IPS-15b (cell line): ENCODE results near the gene MAGI2.
"Not testable (repeated sequence)": the region's sequence is repeated elsewhere in the genome, so short reads cannot be mapped to it uniquely, and the experiment has no call there.

Source experiments
- H3K27me3 ChIP-seq: one replicate; pipeline ENCODE4 v1.6.1; 2013; ENCODE audit warnings: low read length; ENCODE audit not compliant: control insufficient read depth, insufficient read depth
- H3K36me3 ChIP-seq: one replicate; pipeline ENCODE4 v1.6.1; 2013; ENCODE audit warnings: low read length; ENCODE audit not compliant: control insufficient read depth, insufficient read depth
- H3K4me1 ChIP-seq: one replicate; pipeline ENCODE4 v1.6.1; 2013; ENCODE audit warnings: mild to moderate bottlenecking, low read length; ENCODE audit not compliant: control insufficient read depth, insufficient read depth
- H3K4me3 ChIP-seq: one replicate; pipeline ENCODE4 v1.5.1; 2013; ENCODE audit warnings: low read depth, low read length
- H3K9ac ChIP-seq: one replicate; pipeline ENCODE4 v1.6.1; 2013; ENCODE audit warnings: low read depth, mild to moderate bottlenecking, low read length
- H3K9me3 ChIP-seq: one replicate; pipeline ENCODE4 v1.6.1; 2013; ENCODE audit warnings: mild to moderate bottlenecking, low read length; ENCODE audit not compliant: control insufficient read depth, insufficient read depth

Gene MAGI2

GRCh38 chr7:78013386-78013785 is 1440.1 kb downstream of the MAGI2 start:
- Histone ChIP-seq H3K9me3 (no peaks in the 10 kb centered on the region), H3K36me3 (no peaks in the 10 kb centered on the region), H3K27me3 (peaks cover 2% of the 10 kb centered on the region), H3K4me1 (peaks cover 2% of the 10 kb centered on the region), H3K9ac (no peak overlapping the region), H3K4me3 (no peak overlapping the region)

DNA sequence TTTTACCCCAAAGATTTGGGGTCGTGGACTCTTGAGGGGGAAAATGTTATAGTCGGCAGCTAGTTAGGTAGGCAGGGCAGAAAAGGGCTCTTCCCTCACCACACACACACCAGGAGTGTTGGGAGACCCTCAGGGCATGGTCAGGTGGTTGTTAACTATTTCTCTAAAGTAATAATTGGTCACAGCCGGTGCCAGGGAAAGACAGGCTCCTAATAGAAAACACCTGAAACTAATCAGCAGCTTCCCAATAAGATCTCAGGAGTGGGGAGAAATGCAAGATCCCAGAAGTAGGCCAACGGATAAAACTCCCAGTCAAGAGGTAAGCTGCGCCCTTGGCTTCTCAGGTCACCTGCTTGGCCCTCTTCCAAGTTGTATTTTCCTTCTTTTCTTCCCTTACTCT is 1441.8 kb downstream of the MAGI2 start:
- H3K9ac ChIP-seq, result no peak overlapping the region
- H3K27me3 ChIP-seq, result no peaks in the 10 kb centered on the region
- H3K4me1 ChIP-seq, result no peaks in the 10 kb centered on the region
- no peaks in the 10 kb centered on the region for H3K36me3 ChIP-seq
- no peak overlapping the region for H3K4me3 ChIP-seq
- H3K9me3 ChIP-seq, result no peaks in the 10 kb centered on the region

DNA sequence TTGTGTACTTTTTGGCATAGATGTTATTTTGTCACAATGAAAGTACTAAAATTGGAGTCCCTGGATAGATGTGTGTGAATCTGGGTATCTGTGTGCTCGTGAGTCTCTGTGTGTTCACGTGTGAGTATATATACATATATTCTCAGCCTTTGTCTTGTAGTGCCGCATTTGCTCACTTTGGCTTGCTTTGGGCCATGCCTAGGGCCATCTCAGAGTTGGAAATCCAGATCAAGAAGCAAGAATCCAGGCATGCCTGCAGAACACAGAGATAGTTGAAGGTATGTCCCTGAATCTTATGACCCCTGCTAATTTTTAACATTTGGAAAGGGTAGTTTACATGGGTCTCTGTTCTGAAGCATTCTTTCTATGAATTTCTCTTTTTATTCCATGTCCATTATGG is 1446.2 kb downstream of the MAGI2 start:
- H3K36me3 ChIP-seq, result no peaks in the 10 kb centered on the region
- no peak overlapping the region for H3K9ac ChIP-seq
- H3K9me3 ChIP-seq, result no peaks in the 10 kb centered on the region
- no peak overlapping the region for H3K4me3 ChIP-seq
- no peaks in the 10 kb centered on the region for H3K4me1 ChIP-seq
- H3K27me3 ChIP-seq, result no peaks in the 10 kb centered on the region

- Histone ChIP-seq H3K36me3 (no peaks in the 10 kb centered on the region), H3K4me3 (no peak overlapping the region), H3K27me3 (no peaks in the 10 kb centered on the region), H3K9ac (no peak overlapping the region), H3K9me3 (no peaks in the 10 kb centered on the region), H3K4me1 (no peaks in the 10 kb centered on the region)
These were observed 1447.3 kb downstream of the MAGI2 start for GRCh38 chr7:78006063-78006755.

- H3K36me3 ChIP-seq, result no peaks in the 10 kb centered on the region
- H3K27me3 ChIP-seq, result no peaks in the 10 kb centered on the region
- no peaks in the 10 kb centered on the region for H3K4me1 ChIP-seq
These were observed 1450.8 kb downstream of the MAGI2 start for GRCh38 chr7:78002715-78003114.

DNA sequence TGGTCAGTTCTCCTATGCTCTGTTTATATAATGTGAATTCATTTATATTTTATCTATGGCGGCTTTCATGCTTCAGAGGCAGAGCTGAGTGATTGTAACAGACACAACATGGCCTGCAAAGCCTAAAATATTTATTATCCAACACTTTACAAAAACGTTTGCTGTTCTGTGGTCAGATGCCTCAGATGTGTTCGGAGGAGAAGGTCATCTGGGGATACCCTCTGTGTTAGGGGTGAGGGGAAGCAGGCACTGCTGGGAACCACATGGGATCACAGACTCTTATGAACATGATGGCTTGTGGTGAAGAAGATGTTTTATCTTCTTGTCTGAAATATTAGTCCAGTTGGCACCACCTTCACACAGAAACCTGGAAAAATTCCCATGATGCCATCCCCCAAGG is 1451.4 kb downstream of the MAGI2 start:
- no peak overlapping the region for H3K9ac ChIP-seq
- H3K27me3 ChIP-seq, result no peaks in the 10 kb centered on the region
- no peaks in the 10 kb centered on the region for H3K36me3 ChIP-seq
- H3K9me3 ChIP-seq, result no peaks in the 10 kb centered on the region
- no peak overlapping the region for H3K4me3 ChIP-seq
- H3K4me1 ChIP-seq, result no peaks in the 10 kb centered on the region

More at GRCh38 chr7:78002715-78003114, 1450.8 kb downstream of the MAGI2 start:
- no peak overlapping the region for H3K4me3 ChIP-seq
- H3K9ac ChIP-seq, result no peak overlapping the region
- H3K9me3 ChIP-seq, result no peaks in the 10 kb centered on the region

GRCh38 chr7:77999168-77999567 is 1454.3 kb downstream of the MAGI2 start:
- not testable (repeated sequence) for H3K36me3 ChIP-seq, H3K4me1 ChIP-seq, H3K4me3 ChIP-seq, H3K9ac ChIP-seq, H3K9me3 ChIP-seq, H3K27me3 ChIP-seq

GRCh38 chr7:77995717-77996116 is 1457.8 kb downstream of the MAGI2 start:
- no peak overlapping the region for H3K9ac ChIP-seq
- no peaks in the 10 kb centered on the region for H3K4me1 ChIP-seq
- no peaks in the 10 kb centered on the region for H3K27me3 ChIP-seq
- H3K9me3 ChIP-seq, result no peaks in the 10 kb centered on the region
- no peak overlapping the region for H3K4me3 ChIP-seq
- H3K36me3 ChIP-seq, result no peaks in the 10 kb centered on the region

GRCh38 chr7:77993838-77994237 is 1459.6 kb downstream of the MAGI2 start:
- H3K36me3 ChIP-seq, result no peaks in the 10 kb centered on the region
- H3K4me1 ChIP-seq, result no peaks in the 10 kb centered on the region
- H3K27me3 ChIP-seq, result no peaks in the 10 kb centered on the region
- H3K4me3 ChIP-seq, result no peak overlapping the region
- H3K9ac ChIP-seq, result no peak overlapping the region
- no peaks in the 10 kb centered on the region for H3K9me3 ChIP-seq

- Histone ChIP-seq H3K9me3 (no peaks in the 10 kb centered on the region), H3K27me3 (no peaks in the 10 kb centered on the region)
These were observed 1461.8 kb downstream of the MAGI2 start for GRCh38 chr7:77991656-77992055.

DNA sequence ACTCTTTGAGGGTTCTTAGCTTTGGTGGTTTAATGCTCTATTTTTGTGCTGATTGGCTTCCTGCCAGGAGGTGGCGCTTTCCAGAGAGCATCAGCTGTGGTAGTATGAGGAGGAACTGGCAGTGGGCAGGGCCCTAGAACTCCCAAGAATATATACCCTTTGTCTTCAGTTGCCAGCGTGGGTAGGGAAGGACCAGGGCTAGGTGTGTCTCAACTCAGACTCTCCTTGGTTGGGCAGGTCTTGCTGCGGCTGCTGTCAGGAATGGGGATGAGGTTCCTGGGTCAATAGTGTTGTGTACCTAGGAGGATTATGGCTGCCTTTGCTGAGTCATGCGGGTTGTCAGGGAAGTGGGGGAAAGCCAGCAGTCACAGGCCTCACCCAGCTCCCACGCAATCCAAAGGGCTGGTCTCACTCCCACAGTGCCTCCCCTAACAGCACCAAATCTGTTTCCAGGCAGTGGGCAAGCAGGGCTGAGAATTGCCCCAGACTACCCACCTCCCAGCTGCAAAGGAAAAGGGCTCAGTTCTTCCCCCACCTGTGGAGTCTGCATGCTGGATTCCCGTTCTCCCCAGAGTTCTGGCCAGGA is 1463.4 kb downstream of the MAGI2 start:
- Histone ChIP-seq H3K36me3 (no peaks in the 10 kb centered on the region), H3K27me3 (no peaks in the 10 kb centered on the region), H3K9ac (no peak overlapping the region), H3K4me3 (no peak overlapping the region), H3K9me3 (no peaks in the 10 kb centered on the region), H3K4me1 (no peaks in the 10 kb centered on the region)

More at GRCh38 chr7:77991656-77992055, 1461.8 kb downstream of the MAGI2 start:
- H3K36me3 ChIP-seq, result no peaks in the 10 kb centered on the region
- H3K9ac ChIP-seq, result no peak overlapping the region
- no peaks in the 10 kb centered on the region for H3K4me1 ChIP-seq
- H3K4me3 ChIP-seq, result no peak overlapping the region

DNA sequence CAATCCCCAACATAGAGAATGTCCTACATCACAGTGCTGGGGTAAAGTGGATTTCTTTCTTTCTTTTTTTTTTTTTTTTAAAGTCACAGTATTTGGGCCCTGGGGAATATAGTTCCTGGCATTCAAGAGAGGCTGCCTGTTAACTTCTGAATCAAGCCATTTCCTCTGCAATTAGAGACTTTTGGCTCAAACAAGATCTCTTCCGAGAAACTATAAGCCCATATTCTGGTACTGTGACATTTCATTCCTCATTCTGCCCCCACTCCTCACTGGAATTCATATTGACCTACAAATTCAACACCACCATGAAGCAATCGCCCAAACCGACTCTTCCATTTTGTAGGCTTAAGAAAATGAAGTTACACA is 1467.5 kb downstream of the MAGI2 start:
- H3K27me3 ChIP-seq, result no peaks in the 10 kb centered on the region
- H3K9ac ChIP-seq, result no peak overlapping the region
- no peaks in the 10 kb centered on the region for H3K4me1 ChIP-seq
- no peaks in the 10 kb centered on the region for H3K36me3 ChIP-seq
- no peaks in the 10 kb centered on the region for H3K9me3 ChIP-seq
- H3K4me3 ChIP-seq, result no peak overlapping the region
